AG04449 (cell line): ENCODE measurements around the gene SORCS1.

Experiments
- CTCF ChIA-PET: fragments of 350-600 bp; formaldehyde crosslinking; extraction: SDS; loops from one replicate; lab custom pipeline; 2021; ENCODE audit warnings: antibody characterized with exemption; lab: Yijun Ruan, JAX
- POLR2A ChIA-PET: fragments of 400-600, 350-600 bp; formaldehyde crosslinking; extraction: SDS; loops from one replicate; lab custom pipeline; 2020; ENCODE audit warnings: antibody characterized with exemption, inconsistent platforms; lab: Yijun Ruan, JAX
- DNase-seq: peaks from one replicate; pipeline ENCODE4 v3.0.0-alpha.2; 2010; ENCODE audit warnings: low read depth, low spot score
- H3K4me3 ChIP-seq: 2 replicates; pipeline ENCODE4 v1.5.1; 2011; ENCODE audit warnings: low read depth, mild to moderate bottlenecking, control low read depth, low read length
- TF ChIP-seq, protein P1 (sequence below): IDR thresholded peaks from one replicate; pipeline ENCODE4 v1.5.1; 2011; ENCODE audit warnings: mild to moderate bottlenecking, moderate library complexity, low read length, control low read depth, inconsistent platforms; ENCODE audit not compliant: insufficient read depth; ENCODE audit errors: missing control alignments

SORCS1 gene

DNA sequence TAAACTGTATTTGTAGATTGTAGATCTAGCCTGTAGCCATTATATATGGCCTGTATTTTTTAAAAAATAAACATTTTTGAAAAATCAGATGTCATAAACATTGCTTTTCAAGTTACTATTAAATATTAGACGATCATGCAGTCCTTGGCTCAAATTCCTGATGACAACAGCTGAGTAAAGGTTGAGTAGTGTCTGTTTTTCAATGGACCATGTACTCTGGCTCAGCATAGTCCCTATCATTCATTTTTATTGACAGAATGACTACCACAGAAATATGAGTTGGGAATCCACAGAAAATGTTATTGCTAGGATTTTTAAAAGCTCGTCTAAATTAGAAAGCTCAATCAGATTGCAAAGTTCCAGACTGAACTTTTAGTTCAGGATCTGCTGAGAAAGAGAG, 145.4 kb downstream of the SORCS1 start:
- no peak overlapping the region for H3K4me3 ChIP-seq
- CTCF ChIA-PET = no interaction called here
- DNase-seq = no peak
- TF ChIP-seq, protein P1, sequence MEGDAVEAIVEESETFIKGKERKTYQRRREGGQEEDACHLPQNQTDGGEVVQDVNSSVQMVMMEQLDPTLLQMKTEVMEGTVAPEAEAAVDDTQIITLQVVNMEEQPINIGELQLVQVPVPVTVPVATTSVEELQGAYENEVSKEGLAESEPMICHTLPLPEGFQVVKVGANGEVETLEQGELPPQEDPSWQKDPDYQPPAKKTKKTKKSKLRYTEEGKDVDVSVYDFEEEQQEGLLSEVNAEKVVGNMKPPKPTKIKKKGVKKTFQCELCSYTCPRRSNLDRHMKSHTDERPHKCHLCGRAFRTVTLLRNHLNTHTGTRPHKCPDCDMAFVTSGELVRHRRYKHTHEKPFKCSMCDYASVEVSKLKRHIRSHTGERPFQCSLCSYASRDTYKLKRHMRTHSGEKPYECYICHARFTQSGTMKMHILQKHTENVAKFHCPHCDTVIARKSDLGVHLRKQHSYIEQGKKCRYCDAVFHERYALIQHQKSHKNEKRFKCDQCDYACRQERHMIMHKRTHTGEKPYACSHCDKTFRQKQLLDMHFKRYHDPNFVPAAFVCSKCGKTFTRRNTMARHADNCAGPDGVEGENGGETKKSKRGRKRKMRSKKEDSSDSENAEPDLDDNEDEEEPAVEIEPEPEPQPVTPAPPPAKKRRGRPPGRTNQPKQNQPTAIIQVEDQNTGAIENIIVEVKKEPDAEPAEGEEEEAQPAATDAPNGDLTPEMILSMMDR = no peak
- POLR2A ChIA-PET = no interaction called here

DNA sequence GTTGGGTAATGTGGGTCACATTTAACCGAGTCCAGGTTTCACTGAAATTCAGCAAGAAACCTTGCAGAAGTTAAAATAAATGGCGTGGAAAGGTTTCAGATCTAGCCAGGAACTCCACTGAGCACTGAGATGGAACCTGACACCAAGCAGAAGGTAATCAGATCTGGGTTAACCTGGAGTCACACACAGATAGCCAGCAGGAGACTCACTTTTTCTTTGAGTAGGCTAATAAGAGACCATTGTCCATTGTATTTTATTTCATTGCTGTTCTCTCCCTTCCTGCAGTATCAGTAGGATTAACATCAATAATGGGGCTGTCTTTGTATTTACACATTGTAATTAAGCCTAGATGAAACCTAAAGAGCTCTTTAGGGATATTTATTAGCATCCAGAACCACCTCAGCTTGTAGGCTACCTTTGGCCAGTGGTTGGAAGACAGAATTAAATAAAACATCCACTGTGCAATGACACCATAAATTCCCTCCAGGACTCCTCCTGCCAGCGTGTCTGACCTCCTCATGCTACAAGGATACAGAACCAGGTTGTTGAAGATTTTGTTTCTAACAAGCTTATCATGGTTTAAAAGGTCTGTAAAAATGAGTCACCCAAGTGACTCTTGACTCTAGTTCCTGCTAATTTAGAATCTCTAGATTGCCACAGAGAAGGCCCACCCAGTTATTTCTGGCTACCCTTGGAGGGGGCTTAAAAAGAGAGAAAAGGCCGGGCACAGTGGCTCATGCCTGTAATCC, 151.1 kb downstream of the SORCS1 start:
- TF ChIP-seq, protein P1 = no peak
- POLR2A ChIA-PET = no interaction called here
- DNase-seq = no peak
- H3K4me3 ChIP-seq = no peak overlapping the region
- CTCF ChIA-PET = no interaction called here

DNA sequence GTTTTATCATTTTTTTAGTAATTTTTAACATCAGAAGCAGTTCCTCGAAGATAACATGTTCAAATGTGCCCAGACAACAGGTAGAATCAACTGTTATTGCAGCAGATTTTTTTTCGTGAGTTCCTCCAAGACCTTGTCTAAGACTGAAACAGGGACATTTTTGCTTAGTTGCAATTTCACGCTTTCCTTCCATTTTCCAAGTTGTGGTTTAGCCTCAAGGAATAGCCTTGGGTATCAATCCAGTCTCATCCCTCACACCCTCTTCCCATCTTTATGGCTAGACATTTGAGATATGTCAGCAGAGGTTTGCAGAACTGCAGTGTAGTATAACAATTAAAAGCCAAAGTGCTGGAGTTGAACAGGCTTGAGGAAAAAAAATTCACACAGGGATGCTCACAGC, 152.5 kb downstream of the SORCS1 start:
- no peak for DNase-seq
- CTCF ChIA-PET = no interaction called here
- H3K4me3 ChIP-seq = no peak overlapping the region
- POLR2A ChIA-PET = no interaction called here
- TF ChIP-seq, protein P1 = no peak

DNA sequence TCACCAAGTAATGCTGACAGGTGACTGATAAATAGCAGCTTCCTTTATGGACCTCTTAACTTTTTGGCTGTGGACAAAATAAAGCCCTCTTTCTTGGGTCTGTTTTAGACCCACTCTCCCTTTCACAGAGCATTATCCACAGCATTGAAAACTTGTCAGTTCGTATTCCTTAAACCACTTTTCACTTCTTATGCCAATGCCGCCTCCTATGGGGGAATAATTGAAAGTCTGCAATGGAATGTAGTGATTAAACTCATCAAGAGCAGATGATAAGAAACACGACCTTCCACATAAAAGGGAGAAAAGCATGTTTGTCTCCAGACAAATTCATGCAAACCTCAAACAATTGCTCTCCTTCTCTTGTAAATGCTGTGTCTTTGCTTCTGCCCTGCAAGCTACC, 153.4 kb downstream of the SORCS1 start:
- ChIA-PET POLR2A (no interaction called here), CTCF (no interaction called here)
- no peak for DNase-seq
- no peak overlapping the region for H3K4me3 ChIP-seq
- TF ChIP-seq, protein P1 = no peak

DNA sequence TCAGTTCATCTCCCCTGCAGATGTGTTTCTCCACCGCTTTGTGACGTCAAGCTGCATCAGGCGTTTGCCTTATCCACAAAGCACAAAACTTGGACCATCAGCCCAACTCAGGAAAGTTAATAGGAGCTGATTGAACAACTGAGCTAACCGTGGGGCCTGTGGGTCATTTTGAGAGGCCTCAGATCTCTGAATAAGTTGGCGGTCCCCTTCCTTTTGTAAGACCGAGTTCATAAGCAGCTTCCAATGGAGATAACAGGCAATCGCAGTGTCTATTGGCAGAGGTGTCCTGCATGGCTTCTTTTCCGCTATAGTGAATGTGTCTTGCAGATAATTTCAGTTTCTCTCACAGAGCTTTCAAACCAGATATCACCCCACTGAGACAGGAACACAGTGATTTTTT, 154.0 kb downstream of the SORCS1 start:
- no peak for DNase-seq
- POLR2A ChIA-PET = no interaction called here
- CTCF ChIA-PET = no interaction called here
- H3K4me3 ChIP-seq = no peak overlapping the region
- TF ChIP-seq, protein P1 = no peak

DNA sequence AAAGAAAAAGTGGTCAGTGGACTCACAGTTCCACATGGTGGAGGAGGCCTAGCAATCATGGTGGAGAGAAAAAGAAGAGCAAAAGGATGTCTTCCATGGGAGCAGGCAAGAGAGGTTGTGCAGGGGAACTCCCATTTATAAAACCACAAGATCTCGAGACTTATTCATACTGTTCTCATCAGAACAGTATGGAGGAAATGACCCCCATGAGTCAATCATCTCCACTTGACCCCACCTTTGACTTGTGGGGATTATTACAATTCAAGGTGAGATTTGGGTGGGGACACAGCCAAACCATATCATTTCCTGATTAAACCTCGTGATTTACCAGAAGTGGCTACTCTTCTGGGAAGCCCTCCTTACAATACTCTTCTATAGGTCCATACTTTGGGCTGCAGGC, 160.1 kb downstream of the SORCS1 start:
- no peak overlapping the region for H3K4me3 ChIP-seq
- ChIA-PET CTCF (no interaction called here), POLR2A (no interaction called here)
- TF ChIP-seq, protein P1 = no peak
- no peak for DNase-seq
